Epithelial cell of proximal tubule (primary cell): ENCODE measurements around the gene AKAP13. TPM values are rescaled to one million over a fixed set of nuclear protein-coding genes. Genes with fewer than 3 reads are reported as not detected.
A peak's percentile ranks its signal among the peaks of the same experiment; 100 is the strongest.
"Not testable (repeated sequence)": the region's sequence is repeated elsewhere in the genome, so short reads cannot be mapped to it uniquely, and the experiment has no call there.

Experiments
- DNase-seq: peaks from one replicate; pipeline ENCODE4 v3.0.0-alpha.2; 2011; ENCODE audit warnings: low read depth
- H3K4me3 ChIP-seq: 2 replicates; pipeline ENCODE4 v1.5.1; 2011; ENCODE audit warnings: low read depth, mild to moderate bottlenecking, low read length
- total RNA-seq: library from RNA; depleted of rRNA; stranded (reverse); fragments of >200 nt; gene quantifications from 2 replicates; pipeline ENCODE4 v1.2.3, GENCODE V29; 2015
- TF ChIP-seq, protein P1 (sequence below): conservative IDR thresholded peaks from 2 replicates; pipeline ENCODE4 v1.5.1; 2012; ENCODE audit warnings: low read depth, mild to moderate bottlenecking, low read length

Gene AKAP13
- total RNA-seq, 1 donor from 2014 or later: 40.9 TPM

DNA sequence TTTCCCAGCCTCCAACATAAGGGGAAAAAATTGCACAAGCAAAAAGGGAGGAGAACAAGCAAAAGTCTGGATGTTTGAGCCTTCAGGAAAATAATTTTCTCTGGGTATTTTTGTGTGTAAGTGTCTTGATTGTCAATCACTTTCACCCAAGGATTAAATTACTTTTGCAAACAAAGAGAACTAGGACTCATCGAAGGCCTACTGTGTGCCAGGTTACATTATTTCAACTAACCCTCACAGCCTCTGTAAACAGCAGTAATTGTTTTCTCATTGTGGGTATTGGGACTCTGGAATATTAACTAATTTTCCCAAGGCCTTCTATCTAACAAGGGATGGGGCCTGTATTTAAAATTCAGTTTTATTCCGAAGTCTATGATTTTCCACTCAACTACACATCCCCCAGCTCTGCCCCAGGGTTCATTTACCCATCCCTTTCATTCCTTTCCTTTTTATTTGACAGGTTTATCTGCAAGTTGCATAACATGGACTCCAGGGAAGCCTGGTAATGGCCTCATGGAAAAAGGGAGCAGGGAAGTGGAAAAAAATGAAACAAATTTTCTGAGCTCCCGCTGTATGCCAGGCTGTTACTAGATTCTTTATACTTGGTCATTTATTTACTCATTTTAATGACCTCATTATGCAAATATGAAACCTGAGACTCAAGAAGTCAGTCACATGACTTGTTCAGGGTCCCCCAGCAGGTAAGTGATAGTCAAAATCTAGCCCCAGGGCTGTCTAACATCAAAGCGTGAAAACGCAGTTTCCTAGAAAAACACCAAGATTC lies 32.9 kb upstream of the AKAP13 start:
- not testable (repeated sequence) for H3K4me3 ChIP-seq, DNase-seq

DNA sequence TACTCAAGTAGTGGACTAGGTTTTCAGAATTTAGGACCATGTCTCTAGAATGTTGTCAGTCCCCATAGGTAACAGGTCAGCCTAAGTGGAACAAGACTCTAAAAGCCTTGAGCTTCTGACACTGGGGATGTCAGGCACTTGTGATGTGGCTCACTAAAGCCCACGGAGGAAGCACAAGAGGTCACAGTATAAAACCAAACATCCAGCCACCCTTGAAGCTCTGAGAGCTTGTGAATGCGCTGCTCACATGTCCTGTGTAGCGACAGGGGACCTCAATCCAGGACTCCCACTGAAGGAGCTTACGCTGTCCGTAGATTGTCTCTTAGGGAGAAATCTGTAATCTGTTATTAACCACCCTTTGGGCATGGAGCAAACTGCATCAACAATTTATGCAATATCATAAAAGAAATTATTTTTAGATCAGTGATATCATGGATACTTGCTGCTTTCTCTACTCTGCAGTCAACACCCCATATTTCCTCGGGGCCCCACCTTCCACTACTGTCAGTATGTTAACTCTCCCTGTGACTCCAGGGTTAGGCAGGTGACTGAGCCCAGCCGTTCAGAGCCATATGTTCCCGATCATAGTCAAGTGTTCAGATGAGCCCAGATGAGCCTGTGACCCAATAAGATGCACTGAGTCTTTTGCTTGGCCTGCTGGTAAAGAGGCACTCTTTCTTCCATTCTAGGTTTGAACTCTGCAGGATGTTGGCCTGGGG lies 32.2 kb upstream of the AKAP13 start:
- not testable (repeated sequence) for DNase-seq

DNA sequence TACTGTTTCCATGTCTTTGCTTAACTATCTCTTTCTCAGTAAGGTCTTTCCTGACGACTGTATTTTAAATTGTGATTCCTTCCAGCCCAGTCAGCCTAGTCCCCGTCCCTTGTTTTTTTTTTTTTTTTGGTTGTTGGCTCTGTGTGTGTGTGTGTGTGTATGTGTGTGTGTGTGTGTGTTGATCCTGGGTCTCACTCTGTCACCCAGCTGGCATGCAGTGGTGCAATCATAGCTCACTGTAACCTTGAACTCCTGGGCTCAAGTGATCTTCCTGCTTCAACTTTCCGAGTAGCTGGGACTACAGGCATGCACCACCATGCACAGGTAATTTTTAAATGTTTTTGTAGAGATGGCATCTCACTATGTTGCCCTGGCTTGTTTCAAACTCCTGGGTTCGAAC lies 31.3 kb upstream of the AKAP13 start:
- DNase-seq: not testable (repeated sequence)

More for the DNA sequence above, 32.2 kb upstream of the AKAP13 start:
- not testable (repeated sequence) for H3K4me3 ChIP-seq

DNA sequence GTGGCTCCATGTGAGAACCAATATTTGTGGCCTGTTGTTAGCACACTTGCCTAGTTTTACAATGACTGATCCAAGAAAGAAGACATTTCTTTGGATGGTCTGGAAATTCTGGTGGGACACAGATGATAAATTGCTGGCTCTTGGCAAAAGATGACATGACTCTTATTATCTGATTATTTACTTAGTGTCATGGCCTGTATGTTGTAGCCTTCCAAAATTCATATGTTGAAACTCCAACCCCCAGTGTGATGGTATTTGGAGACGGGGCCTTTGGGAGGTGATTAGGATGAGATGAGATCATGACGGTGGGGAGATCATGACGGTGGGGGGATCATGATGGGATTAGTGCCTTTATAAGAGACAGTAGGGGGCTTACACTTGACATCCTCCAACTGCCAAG lies 30.0 kb upstream of the AKAP13 start:
- TF ChIP-seq, protein P1, sequence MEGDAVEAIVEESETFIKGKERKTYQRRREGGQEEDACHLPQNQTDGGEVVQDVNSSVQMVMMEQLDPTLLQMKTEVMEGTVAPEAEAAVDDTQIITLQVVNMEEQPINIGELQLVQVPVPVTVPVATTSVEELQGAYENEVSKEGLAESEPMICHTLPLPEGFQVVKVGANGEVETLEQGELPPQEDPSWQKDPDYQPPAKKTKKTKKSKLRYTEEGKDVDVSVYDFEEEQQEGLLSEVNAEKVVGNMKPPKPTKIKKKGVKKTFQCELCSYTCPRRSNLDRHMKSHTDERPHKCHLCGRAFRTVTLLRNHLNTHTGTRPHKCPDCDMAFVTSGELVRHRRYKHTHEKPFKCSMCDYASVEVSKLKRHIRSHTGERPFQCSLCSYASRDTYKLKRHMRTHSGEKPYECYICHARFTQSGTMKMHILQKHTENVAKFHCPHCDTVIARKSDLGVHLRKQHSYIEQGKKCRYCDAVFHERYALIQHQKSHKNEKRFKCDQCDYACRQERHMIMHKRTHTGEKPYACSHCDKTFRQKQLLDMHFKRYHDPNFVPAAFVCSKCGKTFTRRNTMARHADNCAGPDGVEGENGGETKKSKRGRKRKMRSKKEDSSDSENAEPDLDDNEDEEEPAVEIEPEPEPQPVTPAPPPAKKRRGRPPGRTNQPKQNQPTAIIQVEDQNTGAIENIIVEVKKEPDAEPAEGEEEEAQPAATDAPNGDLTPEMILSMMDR: no peak
- no peak for DNase-seq
- H3K4me3 ChIP-seq: no peak overlapping the region

More for the DNA sequence above, 31.3 kb upstream of the AKAP13 start:
- not testable (repeated sequence) for H3K4me3 ChIP-seq

DNA sequence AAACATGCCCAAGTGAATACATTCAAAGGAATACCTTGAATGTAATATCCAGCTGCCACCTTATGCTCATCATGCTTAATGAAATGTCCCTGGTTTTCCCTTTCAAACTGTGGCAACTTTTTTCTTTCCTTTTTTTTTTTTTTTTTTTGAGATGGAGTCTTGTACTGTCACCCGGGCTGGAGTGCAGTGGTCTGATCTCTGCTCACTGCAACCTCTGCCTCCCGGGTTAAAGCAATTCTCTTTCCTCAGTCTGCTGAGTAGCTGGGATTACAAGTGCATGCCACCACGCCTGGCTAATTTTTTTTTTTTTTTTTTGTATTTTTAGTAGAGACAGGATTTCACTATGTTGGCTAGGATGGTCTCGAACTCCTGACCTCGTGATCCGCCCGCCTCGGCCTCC lies 28.9 kb upstream of the AKAP13 start:
- not testable (repeated sequence) for H3K4me3 ChIP-seq, DNase-seq

DNA sequence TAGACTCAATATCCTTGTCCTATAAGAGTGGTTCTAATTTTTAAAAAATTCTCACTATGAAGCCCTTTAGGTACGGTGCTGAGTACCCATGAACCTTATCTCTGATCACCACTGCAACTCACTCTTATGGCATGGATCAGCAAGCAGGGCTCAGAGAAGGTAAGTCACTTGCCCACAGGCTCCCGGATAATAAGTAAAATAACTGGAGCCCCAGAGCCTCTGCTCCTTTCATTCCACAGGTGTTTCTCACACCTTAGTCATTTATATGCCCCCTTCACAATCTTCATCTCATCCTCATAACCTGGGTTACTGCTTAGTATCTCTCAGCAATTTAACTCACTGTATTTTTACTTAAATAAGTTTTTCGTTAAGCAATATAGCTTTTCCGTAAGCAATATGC lies 28.4 kb upstream of the AKAP13 start:
- TF ChIP-seq, protein P1: no peak
- H3K4me3 ChIP-seq: no peak overlapping the region
- no peak for DNase-seq

DNA sequence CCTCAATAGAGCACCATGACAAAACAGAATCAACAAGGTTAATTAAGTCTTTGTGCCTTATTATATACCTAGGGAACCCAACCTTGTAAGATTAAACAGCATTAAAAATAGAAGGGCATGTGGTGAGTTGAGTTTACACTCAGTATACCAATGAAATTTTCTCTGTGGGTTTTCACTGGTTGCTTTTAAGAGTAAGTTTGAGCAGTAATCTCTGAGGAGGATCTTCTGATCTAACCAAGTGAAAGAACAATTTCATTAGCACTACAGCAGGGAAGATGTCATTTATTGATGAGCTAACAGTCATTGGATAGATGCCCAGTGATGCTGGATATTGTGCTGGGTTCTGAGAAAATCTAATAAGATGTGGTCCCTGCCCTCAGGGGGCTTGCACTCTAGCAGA lies 26.9 kb upstream of the AKAP13 start:
- H3K4me3 ChIP-seq: no peak overlapping the region
- DNase-seq: no peak
- TF ChIP-seq, protein P1: no peak

DNA sequence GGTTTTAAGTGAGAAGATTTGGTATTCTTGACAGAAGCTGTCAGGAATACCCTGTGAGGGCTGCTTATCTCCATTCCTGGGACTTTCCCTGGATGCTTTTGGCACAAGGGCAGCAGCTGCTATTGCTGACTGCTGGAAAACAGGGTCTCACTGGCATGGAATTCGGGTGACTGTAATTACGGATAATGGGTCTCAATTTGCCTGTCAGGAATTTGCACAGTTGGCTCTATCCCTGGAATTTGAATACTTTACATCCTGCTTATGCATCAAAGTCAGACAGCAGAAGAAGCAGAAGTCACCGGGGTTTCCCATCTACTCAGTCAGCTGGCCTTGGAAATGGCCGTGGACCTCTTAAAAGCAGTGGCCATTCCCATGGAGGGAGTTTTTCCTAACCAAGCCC lies 25.9 kb upstream of the AKAP13 start:
- no peak overlapping the region for H3K4me3 ChIP-seq
- peak; percentile 64 for DNase-seq
- TF ChIP-seq, protein P1: no peak

DNA sequence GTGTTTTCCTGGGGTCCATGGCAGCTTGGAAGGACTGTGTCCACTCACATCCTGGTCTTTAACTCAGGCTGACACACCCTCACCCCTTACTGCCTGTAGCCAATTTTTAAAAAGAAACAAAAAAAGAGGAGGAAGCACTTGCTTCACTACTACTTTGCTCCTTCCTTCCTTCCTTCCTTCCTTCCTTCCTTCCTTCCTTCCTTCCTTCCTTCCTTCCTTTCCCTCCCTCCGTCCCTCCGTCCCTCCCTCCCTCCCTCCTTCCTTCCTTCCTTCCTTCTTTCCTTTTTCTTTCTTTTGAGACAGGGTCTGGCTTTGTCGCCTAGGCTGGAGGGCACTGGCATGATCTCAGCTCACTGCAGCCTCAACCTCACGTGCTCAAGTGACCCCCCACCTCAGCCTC lies 25.5 kb upstream of the AKAP13 start:
- no peak overlapping the region for H3K4me3 ChIP-seq
- TF ChIP-seq, protein P1: no peak
- no peak for DNase-seq
